Common myeloid progenitor, CD34-positive (primary cell): ENCODE data around the gene POLD4.

Experiments used
- CTCF ChIA-PET: fragments of 350-600 bp; sonication (Branson Sonifier 250); formaldehyde crosslinking; loops from one replicate; lab custom pipeline; 2021; ENCODE audit warnings: antibody characterized with exemption; lab: Charles Lee
- POLR2A ChIA-PET: fragments of 350-600 bp; sonication (Branson Sonifier 250); formaldehyde crosslinking; loops from one replicate; lab custom pipeline; 2021; ENCODE audit warnings: antibody characterized with exemption; lab: Charles Lee
- DNase-seq, 3 donors: peaks; one replicate each; pipeline versions ENCODE4 v3.0.0 to v3.0.0-alpha.2; 2013
- H3K27ac ChIP-seq, 2 experiments: 1 replicate in 1 of 2; 2 replicates in 1 of 2; pipeline ENCODE4 v1.7.0; 2013; ENCODE audit warnings: inconsistent platforms in 2 of 2, low read length in 2 of 2, mild to moderate bottlenecking in 2 of 2, low read depth in 1 of 2, moderate library complexity in 1 of 2; ENCODE audit not compliant: severe bottlenecking in 2 of 2, insufficient read depth in 1 of 2, poor library complexity in 1 of 2
- H3K27me3 ChIP-seq, 5 experiments: replicated peaks in 2 of 5; 1 replicate in 3 of 5; 2 replicates in 2 of 5; pipeline versions ENCODE4 v1.6.1 to v1.7.0; 2013; ENCODE audit warnings: low read length in 4 of 5, mild to moderate bottlenecking in 2 of 5, moderate library complexity in 2 of 5, inconsistent platforms in 1 of 5; ENCODE audit not compliant: insufficient read depth in 5 of 5, control insufficient read depth in 4 of 5
- H3K36me3 ChIP-seq, 4 experiments: 1 replicate in 2 of 4; 2 replicates in 2 of 4; pipeline versions ENCODE4 v1.6.1 to v1.7.0; 2013; ENCODE audit warnings: low read length in 3 of 4, control low read depth in 1 of 4, mild to moderate bottlenecking in 1 of 4; ENCODE audit not compliant: control insufficient read depth in 4 of 4, insufficient read depth in 4 of 4
- H3K4me1 ChIP-seq, 4 experiments: 1 replicate in 3 of 4; 2 replicates in 1 of 4; pipeline versions ENCODE4 v1.6.1 to v1.7.1; 2013; ENCODE audit warnings: low read length in 3 of 4, mild to moderate bottlenecking in 3 of 4, control low read depth in 1 of 4, inconsistent platforms in 1 of 4, moderate library complexity in 1 of 4; ENCODE audit not compliant: control insufficient read depth in 4 of 4, insufficient read depth in 4 of 4; ENCODE audit errors: control extremely low read depth in 1 of 4
- H3K4me3 ChIP-seq, 7 experiments: 1 replicate in 4 of 7; 2 replicates in 3 of 7; pipeline versions ENCODE4 v1.5.1 to v1.7.0; 2013; ENCODE audit warnings: mild to moderate bottlenecking in 7 of 7, low read length in 6 of 7, moderate library complexity in 6 of 7, inconsistent platforms in 2 of 7, low read depth in 2 of 7, control low read depth in 1 of 7; ENCODE audit not compliant: insufficient read depth in 4 of 7, control insufficient read depth in 1 of 7; ENCODE audit errors: extremely low read depth in 1 of 7
- H3K9me3 ChIP-seq, 5 experiments: 1 replicate in 4 of 5; 2 replicates in 1 of 5; pipeline versions ENCODE4 v1.6.1 to v1.7.1; 2013; ENCODE audit warnings: low read length in 4 of 5, mild to moderate bottlenecking in 2 of 5, inconsistent platforms in 1 of 5, low read depth in 1 of 5, moderate library complexity in 1 of 5; ENCODE audit not compliant: control insufficient read depth in 4 of 5, insufficient read depth in 2 of 5; ENCODE audit errors: control extremely low read depth in 1 of 5
- WGBS: methylation state at CpG from one replicate; pipeline ENCODE4 v1.1.5; 2013; ENCODE audit not compliant: insufficient coverage; 5-methylcytosine and 5-hydroxymethylcytosine counted together

The POLD4 gene

GRCh38 chr11:67367761-67368227 is 14.4 kb upstream of the POLD4 start:
- Histone ChIP-seq H3K27me3 (peaks cover 0 to 10% (median 0%) of the 10 kb centered on the region in 5 experiments), H3K36me3 (no peaks in the 10 kb centered on the region), H3K4me1 (peaks cover 0 to 87% (median 77%) of the 10 kb centered on the region in 4 experiments), H3K27ac (no peak overlapping the region), H3K9me3 (no peaks in the 10 kb centered on the region), H3K4me3 (no peak overlapping the region)
- ChIA-PET POLR2A (interaction anchor here (1.2 kb wide), 1 partner anchor 10 kb away, joined by 3 read pairs; no protein-coding TSS in a partner anchor), CTCF (interaction anchor here (0.8 to 20.0 kb wide), 6 partner anchors 10 to 19 kb away, joined by 3 to 892 read pairs (median 6); partner anchors contain the start of genes CLCF1 and RAD9A)
- peak in 2 of 3 donors; percentile 39 to 44 for DNase-seq
- WGBS: 46% methylated on average over 7 of the region's 7 CpGs

- Histone ChIP-seq H3K36me3 (no peaks in the 10 kb centered on the region), H3K4me1 (peaks cover 0 to 85% (median 73%) of the 10 kb centered on the region in 4 experiments), H3K27ac (no peak overlapping the region), H3K4me3 (no peak overlapping the region), H3K9me3 (no peaks in the 10 kb centered on the region), H3K27me3 (peaks cover 0 to 9% (median 0%) of the 10 kb centered on the region in 5 experiments)
- ChIA-PET CTCF (interaction anchor here (0.8 to 20.0 kb wide), 6 partner anchors 9 to 18 kb away, joined by 3 to 892 read pairs (median 6); partner anchors contain the start of genes CLCF1 and RAD9A), POLR2A (interaction anchor here (0.9 to 1.2 kb wide), 2 partner anchors 10 to 14 kb away, joined by 3 read pairs; partner anchors contain the start of gene POLD4)
- 41% methylated on average over 14 of the region's 25 CpGs for WGBS
- no peak for DNase-seq
Measured at GRCh38 chr11:67366961-67367760, 13.8 kb upstream of the POLD4 start.

- Histone ChIP-seq H3K4me1 (peaks cover 0 to 79% (median 67%) of the 10 kb centered on the region in 4 experiments), H3K9me3 (no peaks in the 10 kb centered on the region), H3K27me3 (peaks cover 0 to 4% (median 0%) of the 10 kb centered on the region in 5 experiments), H3K4me3 (no peak overlapping the region), H3K36me3 (no peaks in the 10 kb centered on the region), H3K27ac (no peak overlapping the region)
- 64% methylated on average over 4 of the region's 8 CpGs for WGBS
- ChIA-PET POLR2A (interaction anchor here (0.9 kb wide), 1 partner anchor 13 kb away, joined by 3 read pairs; the partner anchor contains the start of gene POLD4), CTCF (interaction anchor here (1.3 to 20.0 kb wide), 4 partner anchors 10 to 35 kb away, joined by 3 to 892 read pairs (median 8); partner anchors contain the start of genes CLCF1, PPP1CA and RAD9A)
- no peak for DNase-seq
Measured at GRCh38 chr11:67366546-67366945, 13.2 kb upstream of the POLD4 start.

- no peak for DNase-seq
- Histone ChIP-seq H3K36me3 (no peaks in the 10 kb centered on the region), H3K4me3 (no peak overlapping the region), H3K27ac (no peak overlapping the region), H3K27me3 (peaks cover 0 to 4% (median 0%) of the 10 kb centered on the region in 5 experiments), H3K9me3 (no peaks in the 10 kb centered on the region), H3K4me1 (peaks cover 0 to 73% (median 61%) of the 10 kb centered on the region in 4 experiments)
- ChIA-PET POLR2A (interaction anchor here (0.9 kb wide), 1 partner anchor 13 kb away, joined by 3 read pairs; the partner anchor contains the start of gene POLD4), CTCF (interaction anchor here (1.3 to 20.0 kb wide), 4 partner anchors 9 to 36 kb away, joined by 3 to 892 read pairs (median 30); partner anchors contain the start of genes CLCF1, POLD4, PPP1CA and RAD9A)
- WGBS: 76% methylated on average over 13 of the region's 14 CpGs
Measured at GRCh38 chr11:67365736-67366444, 12.5 kb upstream of the POLD4 start.

- ChIA-PET CTCF (interaction anchor here (0.8 to 20.0 kb wide), 5 partner anchors 9 to 36 kb away, joined by 3 to 892 read pairs (median 5); partner anchors contain the start of genes CLCF1, POLD4, PPP1CA and RAD9A), POLR2A (interaction anchor here (0.6 kb wide), 1 partner anchor 12 kb away, joined by 4 read pairs; no protein-coding TSS in a partner anchor)
- no peak overlapping the region for H3K27ac ChIP-seq
- no peaks in the 10 kb centered on the region for H3K9me3 ChIP-seq
- peaks cover 0 to 65% (median 54%) of the 10 kb centered on the region in 4 experiments for H3K4me1 ChIP-seq
- H3K27me3 ChIP-seq: peaks cover 0 to 4% (median 0%) of the 10 kb centered on the region in 5 experiments
- DNase-seq: peak in 1 of 3 donors; percentile 38
- 69% methylated on average over 16 of the region's 24 CpGs for WGBS
- peak overlapping the region in 2 of 7 experiments; percentile 4 to 23 for H3K4me3 ChIP-seq
- H3K36me3 ChIP-seq: no peaks in the 10 kb centered on the region
Measured at GRCh38 chr11:67364783-67365722, 11.7 kb upstream of the POLD4 start.
